GM19395 (cell line): Measurements from ENCODE around the gene RFT1.
"Not testable (repeated sequence)": the region's sequence is repeated elsewhere in the genome, so short reads cannot be mapped to it uniquely, and the experiment has no call there.

Source experiments
- ATAC-seq: cut with Tn5 transposase; IDR thresholded peaks from one replicate; pipeline ENCODE4 v1.9.1; 2021; ENCODE audit warnings: mild to moderate bottlenecking, moderate library complexity; ENCODE audit not compliant: unreplicated experiment

RFT1 gene

GRCh38 chr3:53163444-53164387 is 33.5 kb upstream of the RFT1 start:
- no peak for ATAC-seq

- ATAC-seq, result peak; percentile 33
Measured at GRCh38 chr3:53162672-53163443, 32.6 kb upstream of the RFT1 start.

GRCh38 chr3:53161820-53162671 is 31.8 kb upstream of the RFT1 start:
- peak; percentile 38 for ATAC-seq

GRCh38 chr3:53161450-53161819 is 31.2 kb upstream of the RFT1 start:
- ATAC-seq, result no peak

GRCh38 chr3:53160660-53161449 is 30.6 kb upstream of the RFT1 start, which contains the start of gene PRKCD:
Gene PRKCD (plus strand): TSS chr3:53161209. CDS start chr3:53178423, 17,214 bp downstream.
- peak; percentile 50 for ATAC-seq

- no peak for ATAC-seq
Measured at GRCh38 chr3:53160061-53160659, 29.9 kb upstream of the RFT1 start.

- ATAC-seq, result no peak
Measured at GRCh38 chr3:53159156-53160060, 29.2 kb upstream of the RFT1 start.

GRCh38 chr3:53158765-53159155 is 28.5 kb upstream of the RFT1 start:
- ATAC-seq, result no peak

GRCh38 chr3:53157974-53158580 is 27.8 kb upstream of the RFT1 start:
- ATAC-seq, result no peak

- no peak for ATAC-seq
Measured at GRCh38 chr3:53156368-53156834, 26.2 kb upstream of the RFT1 start.

GRCh38 chr3:53155760-53156159 is 25.5 kb upstream of the RFT1 start:
- ATAC-seq, result no peak

- no peak for ATAC-seq
Measured at GRCh38 chr3:53154881-53155285, 24.6 kb upstream of the RFT1 start.

GRCh38 chr3:53153980-53154379 is 23.7 kb upstream of the RFT1 start:
- no peak for ATAC-seq

- ATAC-seq, result no peak
Measured at GRCh38 chr3:53153264-53153823, 23.1 kb upstream of the RFT1 start.

GRCh38 chr3:53151870-53152660 is 21.8 kb upstream of the RFT1 start:
- no peak for ATAC-seq

- ATAC-seq, result no peak
Measured at GRCh38 chr3:53151465-53151864, 21.2 kb upstream of the RFT1 start.

- not testable (repeated sequence) for ATAC-seq
Measured at GRCh38 chr3:53151086-53151438, 20.8 kb upstream of the RFT1 start.
